ENCODE results near the gene CACNG4.

The CACNG4 gene

GRCh38 chr17:67071595-67071994, 107.1 kb downstream of the CACNG4 start:
- DNase-seq, result no peak

DNA sequence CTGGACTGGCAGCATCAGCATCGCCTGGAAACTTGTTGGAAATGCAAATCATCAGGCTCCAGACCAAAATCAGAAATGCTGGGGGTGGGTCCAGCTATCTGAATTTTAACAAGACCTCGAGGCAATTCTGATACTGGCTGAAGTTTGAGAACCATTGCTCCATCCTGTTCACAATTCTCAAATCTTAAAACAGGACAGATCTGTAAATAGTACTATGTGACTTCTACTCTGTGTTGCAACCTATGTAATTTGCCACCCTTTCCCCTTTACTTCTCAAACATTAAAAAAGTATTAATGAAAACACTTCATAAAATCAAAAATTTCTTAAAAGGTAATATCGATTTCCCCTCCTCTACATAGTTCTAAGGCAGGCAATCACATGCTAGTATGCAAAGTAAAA, 108.4 kb downstream of the CACNG4 start:
- DNase-seq, result no peak

- no peak for DNase-seq
Observed at GRCh38 chr17:67074781-67075180, 110.3 kb downstream of the CACNG4 start.

GRCh38 chr17:67076290-67076689, 111.8 kb downstream of the CACNG4 start:
- no peak for DNase-seq

- DNase-seq, result no peak
Observed at GRCh38 chr17:67078292-67078691, 113.8 kb downstream of the CACNG4 start.

DNA sequence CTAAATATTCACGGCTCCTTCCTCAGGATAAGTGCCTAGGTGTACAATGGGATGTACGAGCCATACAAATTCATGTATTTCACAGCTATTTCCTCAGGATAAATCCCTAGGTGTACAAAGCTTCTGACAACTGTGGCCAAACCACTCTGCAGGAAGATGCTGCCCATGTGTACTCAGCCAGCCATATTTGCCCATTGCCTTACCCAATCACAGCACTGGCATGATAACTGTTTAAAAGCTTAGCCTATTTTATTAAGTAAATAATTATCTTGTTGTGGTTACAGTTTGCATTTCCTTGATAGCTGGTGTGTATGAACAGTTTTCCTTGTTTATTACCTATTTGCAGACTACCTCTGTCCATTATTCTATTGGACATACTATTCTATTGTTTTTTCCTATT, 115.0 kb downstream of the CACNG4 start:
- no peak for DNase-seq

DNA sequence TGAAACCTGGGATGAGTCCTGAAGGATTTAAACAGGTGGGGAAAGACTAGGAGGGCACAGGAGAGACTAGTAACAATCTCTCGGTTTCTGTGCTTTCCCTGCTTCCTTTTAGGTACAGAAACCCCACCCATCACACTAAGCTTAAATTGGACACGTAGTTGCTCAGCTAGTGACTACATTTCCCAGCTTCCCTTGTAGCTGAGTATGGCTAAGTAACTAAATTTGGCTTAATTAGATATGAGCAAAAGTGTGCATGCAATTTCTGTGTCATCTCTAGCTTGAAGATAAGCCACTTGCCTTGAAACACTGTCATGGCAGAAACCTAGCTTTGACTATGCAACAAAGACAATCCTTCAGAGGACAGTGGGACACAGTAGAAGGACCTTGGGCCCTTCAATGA, 116.3 kb downstream of the CACNG4 start:
- DNase-seq, result no peak

DNA sequence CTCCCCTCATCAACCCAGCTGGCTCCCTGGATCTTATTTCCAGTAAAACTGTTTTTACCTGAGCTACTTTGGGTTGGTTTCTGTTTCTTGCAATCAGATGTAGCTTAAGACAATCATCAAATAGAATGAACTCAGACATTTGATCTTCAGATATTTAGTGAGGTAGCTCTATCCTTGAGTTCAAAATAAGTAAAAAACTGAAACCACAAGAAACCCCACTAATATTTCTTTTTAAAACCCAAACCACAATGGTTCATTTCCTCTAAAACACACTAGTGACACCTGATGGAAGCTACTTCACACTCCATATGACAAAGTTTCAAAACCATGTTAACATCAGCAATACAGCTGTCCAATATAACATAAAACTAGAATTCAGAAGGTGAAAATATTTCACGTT, 117.6 kb downstream of the CACNG4 start:
- no peak for DNase-seq

Measured in SHP77 (cell line).